Activated T-cell treated with anti-CD3 and anti-CD28 coated beads for 24 hours (primary cell): Measurements from ENCODE around the gene MTMR10.

ENCODE experiments used
- DNase-seq: peaks from one replicate; pipeline ENCODE4 v3.0.0-alpha.2; 2020; ENCODE audit warnings: low read depth

MTMR10 gene

DNA sequence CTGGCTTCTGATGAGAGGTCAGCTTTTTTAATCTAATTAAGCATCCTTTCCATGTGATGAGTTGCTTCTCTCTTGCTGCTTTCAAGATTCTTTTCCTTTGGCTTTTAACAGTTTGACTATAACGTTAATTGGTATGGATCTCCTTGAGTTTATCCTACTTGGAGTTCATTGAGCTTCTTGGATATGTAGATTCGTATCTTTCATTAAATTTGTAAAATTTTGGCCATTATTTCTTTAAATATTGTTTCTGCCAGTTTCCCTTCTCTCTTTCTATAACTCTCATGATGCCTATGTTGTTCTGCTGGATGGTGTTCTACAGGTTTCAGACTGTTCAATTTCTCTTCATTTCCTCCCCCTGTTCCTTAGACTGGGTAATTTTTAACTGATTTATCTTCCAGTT is 21.0 kb upstream of the MTMR10 start:
- DNase-seq = no peak

DNA sequence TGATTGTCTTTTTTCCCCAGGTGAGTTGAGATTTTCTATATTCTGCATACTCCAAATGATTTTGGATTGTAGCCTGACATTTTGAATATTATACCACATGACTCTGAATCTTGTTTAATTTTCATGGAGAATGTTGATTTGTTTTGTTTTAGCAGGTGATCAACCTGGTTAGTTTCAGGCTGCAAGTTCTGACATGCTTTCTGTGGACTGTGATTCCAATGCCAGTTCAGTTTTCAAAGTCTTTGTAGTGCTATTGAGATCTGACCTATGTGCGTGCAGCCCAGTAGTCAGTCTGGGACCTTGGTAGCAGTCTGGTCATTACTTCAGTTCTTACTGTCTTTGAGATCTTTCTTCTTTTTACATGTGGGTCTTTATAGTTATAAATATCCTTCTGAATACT is 18.6 kb upstream of the MTMR10 start:
- DNase-seq = no peak

DNA sequence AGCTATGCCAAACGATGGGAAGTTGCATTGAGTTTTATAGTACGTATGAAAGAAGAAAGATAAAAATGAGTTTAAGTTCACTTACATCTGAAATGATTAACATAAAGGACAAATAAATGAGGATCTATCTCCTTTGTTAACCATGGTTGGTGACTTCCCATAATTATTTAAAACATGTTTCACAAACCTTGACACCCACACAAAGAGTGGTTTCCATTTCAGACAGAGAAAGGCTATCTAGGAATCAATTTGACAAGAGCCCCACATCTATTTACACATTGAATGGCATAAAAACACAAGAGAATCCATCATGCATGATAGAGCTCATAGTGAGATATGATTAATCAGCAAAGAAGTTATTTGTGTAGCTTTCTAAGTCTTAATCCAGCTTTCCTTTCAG is 14.2 kb upstream of the MTMR10 start:
- DNase-seq = no peak

DNA sequence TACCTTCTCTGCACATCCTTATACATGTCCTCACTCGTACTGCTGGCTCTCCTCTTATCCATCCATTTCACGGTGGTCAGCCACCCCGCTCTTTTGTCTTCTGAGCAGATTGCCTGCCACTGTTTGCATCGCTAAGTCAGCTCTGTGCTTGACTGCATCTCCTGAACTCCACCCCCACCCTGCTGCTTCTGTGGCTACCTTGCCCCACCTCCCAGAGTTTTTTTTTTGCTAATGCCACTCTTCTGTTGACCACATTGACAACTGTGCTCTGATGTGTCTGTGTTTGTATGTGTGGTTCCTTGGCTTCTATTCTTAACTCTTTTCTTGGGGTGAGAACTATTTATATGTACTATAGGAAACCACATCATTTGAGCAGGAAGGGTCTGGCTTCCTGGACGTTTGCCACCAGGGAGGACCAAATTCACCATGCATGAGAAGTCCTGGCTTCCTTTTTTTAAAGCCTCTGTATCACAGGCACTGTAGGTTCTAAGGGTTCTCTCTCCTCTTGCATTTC is 12.8 kb upstream of the MTMR10 start:
- no peak for DNase-seq

DNA sequence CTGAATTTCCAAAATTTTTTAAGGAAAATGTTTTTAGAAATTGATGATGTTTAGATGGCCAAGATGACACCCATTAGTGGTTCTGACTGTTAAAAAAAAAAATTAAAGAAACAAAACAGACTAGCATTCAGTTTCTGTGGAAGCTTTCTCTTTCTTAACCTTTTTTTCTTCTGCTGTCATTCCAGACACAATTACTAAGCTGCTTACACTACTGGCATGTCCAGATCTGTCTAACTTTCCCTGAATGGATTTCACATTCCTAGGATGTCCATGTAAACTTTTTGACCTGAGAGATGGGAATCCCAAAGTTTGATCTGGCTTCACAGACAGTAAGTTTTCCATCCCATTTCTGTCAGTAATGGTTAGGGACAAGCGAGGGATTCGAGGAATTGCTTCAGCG is 10.3 kb upstream of the MTMR10 start:
- no peak for DNase-seq

DNA sequence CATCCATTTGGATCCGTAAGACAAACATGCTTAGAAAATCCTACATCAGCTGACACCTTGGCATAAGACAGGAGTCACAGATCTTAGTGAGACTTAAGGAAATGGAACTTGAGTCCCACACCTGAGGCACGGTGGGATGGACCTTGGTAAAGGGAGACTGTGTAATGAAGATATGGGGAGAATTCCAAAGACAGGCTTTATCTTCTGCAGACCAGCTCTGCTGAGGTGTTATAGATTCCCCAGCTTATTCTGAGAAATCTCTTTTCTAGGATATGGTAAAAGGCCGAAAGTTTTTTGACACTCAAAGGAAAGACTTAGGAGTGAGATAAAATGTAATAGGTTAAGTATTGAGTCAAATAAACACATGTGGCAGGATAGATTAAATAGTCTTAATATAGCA is 8.3 kb upstream of the MTMR10 start:
- no peak for DNase-seq

DNA sequence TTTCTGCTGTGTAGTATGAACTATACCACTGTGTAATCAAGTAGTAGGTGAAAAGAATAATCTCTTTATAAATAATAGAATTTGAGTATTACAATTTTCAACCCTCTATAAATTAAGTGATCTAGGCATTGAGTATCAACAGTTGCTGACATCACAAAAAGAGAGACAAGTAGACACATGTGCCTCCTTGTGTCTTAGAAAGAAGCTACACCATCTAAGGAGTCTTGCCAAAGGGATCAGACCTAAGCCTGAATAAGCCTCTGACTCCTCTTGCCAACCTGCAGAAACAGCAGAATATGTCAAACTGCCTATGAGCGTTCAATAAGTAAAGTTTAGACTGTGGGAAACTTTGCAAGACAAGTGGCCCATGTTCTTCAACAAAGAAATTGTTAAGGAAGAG is 5.8 kb upstream of the MTMR10 start:
- no peak for DNase-seq

DNA sequence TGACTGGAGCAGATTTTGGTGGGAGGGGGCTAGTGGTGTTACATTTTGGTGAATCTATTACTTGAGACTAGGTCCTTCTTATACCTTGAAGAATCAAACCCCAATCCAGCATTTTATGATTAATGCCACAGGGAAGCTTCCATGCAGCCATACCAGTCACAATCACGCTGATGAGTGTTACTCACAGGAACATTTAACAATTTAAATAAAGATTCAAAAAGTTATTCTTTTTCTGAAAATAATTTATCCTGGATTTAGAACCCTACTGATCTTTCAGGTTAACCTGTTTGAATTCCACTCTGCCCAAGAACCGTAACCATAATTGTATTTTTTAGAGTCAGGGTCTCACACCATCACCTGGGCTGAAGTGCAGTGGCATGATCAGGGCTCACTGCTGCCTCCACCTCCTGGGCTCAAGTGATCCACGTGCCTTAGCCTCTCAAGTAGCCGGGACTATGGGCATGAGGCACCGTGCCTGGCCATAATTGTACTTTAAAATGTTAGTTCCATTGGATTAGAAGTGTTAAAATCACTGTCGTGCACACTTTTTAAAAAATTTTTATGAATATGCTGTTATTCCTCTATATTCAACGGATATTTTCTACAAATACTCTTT is 929 bp upstream of the MTMR10 start:
- no peak for DNase-seq

DNA sequence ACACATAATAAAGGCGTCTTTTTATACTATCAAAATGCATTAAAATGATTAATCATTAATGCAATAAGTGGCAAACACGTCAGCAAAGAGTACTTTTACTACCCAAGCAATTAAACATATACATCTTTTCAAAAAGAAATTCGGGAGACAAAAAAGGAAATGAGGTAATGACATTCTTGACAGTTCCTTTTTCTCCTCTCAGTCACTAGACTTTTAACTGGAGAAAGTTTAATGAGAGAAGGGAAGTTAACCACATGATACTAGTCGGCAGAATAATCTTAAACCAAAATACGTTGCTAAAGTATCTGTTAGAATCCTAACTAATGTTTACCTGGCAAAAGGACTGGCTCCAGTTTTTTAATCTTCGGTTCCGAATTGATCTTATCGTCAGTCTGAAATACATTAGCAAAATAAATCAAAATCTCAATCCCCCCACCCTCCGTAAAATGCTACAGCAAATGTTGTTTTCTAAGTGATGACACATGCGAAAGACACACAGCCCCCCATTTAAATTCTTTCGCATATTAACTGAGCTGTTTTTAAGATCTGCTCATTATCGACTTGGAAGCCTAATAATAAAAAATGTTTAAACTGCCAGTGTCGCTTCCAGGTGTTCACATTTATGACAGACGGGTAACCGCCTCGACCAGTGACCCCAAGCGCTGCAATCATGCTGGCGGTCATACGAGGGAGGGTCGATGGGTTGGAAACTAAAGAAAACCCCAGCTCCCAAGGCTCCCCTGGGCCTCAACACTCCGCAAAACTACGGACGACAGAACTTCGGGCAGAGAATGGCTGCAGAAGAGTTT is 778 bp downstream of the MTMR10 start:
- DNase-seq = no peak

DNA sequence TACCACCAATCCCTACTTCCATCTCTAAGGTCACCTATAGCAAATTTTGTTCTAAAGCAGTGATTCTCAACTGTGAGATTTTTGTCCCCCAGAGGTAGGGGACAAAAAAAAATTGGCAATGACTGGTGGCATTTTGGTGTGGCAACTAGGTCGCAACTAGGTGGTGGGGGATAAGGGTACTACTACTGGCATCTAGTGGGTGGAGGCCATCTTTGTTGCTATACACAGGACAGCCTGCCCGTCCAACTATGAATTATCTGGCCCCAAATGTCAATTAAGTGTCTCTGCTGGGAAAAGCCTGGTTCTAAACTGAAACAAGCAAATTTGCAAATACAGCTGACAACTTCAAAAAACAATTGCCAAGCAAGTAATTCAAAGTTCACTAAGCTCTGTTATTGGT is 1.4 kb downstream of the MTMR10 start:
- no peak for DNase-seq

DNA sequence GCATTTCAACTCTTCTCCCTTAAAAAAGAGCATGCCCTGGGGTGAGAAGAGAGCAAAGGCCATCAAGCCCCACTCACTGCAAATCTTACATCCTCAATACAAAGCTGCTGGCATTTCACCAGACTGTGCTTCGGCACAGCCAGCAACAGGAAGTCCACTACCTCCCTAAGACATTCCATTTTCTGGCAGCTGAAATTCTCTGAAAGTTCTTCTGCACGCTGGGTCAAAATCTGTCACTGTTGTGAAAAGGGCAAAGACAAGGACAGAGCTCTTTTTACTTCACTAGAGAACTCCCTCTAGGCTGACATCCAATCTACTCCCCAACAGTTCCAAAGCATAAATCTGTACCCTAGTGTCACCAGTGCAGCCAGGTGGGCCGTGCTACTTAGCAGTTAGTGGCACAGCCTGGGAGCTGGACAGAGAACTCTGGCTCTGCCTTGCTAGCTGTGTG is 6.3 kb downstream of the MTMR10 start:
- DNase-seq = no peak

DNA sequence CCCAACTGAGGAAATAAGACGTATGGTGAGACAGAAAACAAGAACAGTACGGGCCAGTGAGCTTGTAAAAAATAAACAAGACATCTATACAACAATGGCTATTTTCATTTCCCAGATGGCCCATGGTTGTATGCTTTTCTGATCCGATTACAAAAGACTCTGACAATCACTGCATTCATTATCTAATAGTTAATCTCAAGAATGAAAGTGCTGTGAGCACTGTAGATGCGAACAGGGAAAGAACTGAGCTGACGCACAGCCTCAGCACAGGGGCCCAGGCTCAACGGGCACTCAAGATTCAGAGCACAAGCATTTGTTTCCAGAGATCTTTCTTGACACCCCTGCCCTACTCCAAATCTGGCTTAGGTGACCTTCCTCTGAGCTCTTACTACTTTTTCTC is 6.9 kb downstream of the MTMR10 start:
- no peak for DNase-seq

DNA sequence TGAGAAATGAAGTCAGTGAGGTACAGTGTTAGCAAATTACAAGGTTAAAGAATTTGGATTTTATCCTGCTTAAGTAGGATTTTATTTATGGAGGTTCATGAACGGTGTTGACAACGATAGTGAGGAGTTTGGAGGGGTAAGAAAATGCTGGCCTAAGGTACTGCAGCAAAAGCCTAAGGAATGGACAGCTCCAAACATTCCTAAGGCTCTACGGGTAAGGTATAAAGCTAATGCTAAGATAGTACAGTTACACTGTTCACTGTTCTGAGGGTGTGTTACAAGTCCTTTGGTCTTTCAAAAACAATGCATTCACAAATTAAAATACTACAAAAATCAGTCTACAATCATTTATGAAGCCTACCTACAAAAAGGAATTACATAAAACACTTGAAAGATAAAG is 7.3 kb downstream of the MTMR10 start:
- DNase-seq = no peak

DNA sequence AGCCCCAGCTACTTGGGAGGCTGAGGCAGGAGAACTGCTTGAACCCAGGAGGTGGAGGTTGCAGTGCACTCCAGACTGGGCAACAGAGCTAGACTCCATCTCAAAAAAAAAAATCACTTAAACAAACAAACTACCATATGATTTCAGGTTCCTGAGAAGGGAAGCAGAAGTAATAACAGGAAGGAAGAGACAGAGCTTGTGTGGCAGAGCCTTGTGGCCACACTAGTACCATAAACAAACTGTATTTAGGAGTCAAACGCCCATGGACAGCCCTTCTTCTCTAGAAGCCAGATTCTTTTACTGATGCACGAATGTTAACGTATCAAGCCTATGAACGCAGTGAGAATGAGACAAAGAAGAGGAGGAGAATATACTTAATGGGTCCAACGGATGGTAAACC is 12.0 kb downstream of the MTMR10 start:
- DNase-seq = no peak

DNA sequence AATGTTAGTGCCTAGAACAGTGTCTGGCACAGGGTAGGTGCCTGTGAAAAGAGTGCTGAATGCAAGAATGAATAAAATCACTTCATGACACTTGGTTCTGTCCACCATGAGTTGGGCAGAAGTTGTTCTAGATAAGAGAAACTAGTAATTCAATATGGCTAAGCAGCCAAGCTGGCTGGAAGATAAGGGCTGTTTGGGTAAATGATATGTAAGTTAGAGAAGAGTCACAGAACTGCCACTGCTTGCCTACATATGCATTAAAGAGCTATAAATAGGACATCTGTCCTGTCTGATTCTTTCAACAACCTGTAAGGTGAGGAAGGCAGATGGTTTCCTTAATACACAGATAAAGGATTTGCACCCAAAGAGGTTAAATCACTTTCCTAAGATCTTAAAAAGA is 13.1 kb downstream of the MTMR10 start:
- DNase-seq = no peak

DNA sequence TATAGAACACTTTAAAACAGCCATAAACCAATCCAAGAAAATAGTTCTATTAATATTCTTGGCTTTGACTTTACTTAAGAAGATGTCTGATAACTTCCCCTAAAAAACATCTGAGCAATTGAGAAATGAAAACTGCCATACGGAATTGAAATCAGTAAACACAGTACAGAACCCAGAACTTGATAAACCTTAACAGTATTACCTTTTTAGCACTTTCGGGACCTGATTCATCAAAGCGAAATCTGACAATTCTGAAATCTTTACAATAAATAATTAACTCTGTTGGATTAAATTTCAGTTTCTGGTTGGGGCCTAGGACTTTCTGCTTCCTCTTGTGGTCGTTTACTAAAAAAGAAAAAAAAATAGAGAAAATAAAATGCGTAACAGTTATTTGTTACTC is 17.3 kb downstream of the MTMR10 start:
- DNase-seq = no peak

DNA sequence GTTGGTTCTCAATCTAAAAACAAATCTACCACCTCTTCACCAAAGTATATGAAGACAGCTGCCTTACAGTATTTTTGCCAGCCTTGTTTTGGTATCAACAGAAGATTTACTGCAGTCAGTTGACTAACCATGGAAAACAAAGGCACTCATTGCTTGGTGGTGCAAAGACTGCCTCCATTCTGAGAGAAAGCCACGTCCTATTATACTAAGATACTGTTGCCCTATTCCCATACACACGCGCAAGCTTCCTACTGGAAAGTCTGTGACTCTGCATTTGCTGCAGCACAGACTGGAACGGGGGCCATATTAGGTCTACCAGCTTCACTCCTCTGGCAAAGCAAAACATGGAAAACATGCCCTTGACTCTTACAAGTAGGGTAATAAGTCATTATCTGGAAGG is 18.0 kb downstream of the MTMR10 start:
- no peak for DNase-seq

DNA sequence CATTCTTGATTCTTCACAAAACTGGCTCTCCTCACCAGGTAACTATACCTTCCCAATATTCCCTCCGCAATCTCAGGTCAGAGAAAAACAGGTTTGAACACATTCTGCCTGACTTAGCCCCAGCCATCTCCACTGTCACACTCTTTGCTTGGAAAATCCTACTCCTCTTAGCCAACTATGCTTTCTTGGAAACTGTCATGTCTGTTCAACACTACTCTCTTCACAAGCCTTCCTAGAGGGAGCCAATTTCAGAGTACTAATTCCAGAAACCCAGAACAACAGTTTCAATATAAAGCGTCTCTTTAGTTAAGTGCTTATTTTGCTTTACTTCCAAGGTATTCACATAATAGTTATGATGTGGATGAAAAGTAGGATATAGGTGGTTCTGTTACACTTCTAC is 21.7 kb downstream of the MTMR10 start:
- no peak for DNase-seq

DNA sequence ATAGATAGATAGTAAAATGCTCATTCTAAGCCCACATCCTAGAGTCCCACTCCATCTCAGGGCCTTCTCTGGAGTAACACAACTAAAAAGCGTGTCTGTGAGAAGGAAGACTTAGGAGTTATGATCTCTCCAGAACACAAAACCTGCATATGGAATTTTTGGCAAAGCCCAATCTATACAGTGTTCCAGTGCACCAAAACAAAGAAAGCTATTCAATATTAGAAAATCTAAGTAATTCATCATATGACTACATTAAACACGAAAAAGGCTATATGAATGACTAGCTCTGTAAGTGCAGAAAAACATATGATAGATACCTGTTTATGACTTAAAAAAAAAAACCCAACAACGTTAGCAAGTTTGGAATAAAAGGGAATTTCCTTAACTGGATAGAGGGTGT is 27.7 kb downstream of the MTMR10 start:
- no peak for DNase-seq

DNA sequence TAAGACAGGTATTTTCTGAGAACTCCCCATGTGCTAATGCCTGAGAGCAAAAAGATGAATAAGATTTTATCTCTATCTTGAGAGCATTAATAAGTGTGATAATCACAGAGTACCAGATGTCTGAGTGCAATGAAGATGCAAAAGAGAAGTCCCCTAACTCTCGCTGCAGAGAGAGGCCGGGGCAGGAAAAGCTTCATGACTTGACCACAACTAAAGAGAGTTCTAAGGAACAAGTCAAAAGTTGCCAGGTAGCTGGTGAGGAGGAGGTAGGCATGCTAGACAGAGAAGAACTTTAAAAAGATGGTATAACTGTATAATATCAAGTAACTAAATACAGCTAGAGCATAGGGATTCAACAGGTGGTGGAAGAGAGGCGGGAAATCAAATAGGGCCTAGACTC is 28.8 kb downstream of the MTMR10 start:
- DNase-seq = no peak

DNA sequence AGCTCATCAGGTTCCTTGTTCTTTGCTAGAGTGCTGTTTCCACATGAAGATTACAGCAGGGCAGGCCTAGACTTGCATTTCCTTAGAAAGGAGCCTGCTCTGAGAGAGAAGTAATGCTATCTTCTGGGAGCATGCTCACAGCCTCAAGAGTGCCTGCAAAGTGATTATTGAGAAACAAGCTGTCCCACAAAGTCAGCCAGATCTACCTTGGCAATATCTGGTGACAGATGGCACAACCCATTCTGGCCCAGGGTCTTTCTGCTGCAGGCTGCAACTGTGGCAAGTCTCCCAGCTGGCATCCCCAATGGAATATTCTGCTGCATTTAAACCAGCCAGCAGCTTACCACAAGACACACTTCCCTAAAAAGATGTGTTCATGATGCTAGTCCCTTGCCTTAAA is 29.3 kb downstream of the MTMR10 start:
- no peak for DNase-seq

DNA sequence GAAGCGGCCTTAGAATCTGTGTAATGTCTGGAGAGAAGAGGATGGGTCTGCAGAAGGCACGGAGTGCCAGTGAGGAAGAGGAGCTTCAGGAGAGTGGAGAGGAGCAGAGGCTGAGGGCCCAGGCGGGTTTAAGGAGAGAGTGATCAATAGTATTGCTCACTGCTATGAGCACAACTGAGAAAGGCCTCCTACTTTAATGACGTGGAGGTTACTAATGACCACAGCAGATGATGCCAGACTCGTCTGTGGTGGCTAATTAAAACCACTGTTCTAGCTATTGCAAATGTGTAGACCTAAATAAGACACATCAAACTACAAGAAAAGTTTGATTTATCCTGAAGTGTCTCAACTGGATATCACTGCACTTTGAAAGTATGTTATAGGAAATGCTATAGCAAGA is 33.2 kb downstream of the MTMR10 start:
- no peak for DNase-seq

DNA sequence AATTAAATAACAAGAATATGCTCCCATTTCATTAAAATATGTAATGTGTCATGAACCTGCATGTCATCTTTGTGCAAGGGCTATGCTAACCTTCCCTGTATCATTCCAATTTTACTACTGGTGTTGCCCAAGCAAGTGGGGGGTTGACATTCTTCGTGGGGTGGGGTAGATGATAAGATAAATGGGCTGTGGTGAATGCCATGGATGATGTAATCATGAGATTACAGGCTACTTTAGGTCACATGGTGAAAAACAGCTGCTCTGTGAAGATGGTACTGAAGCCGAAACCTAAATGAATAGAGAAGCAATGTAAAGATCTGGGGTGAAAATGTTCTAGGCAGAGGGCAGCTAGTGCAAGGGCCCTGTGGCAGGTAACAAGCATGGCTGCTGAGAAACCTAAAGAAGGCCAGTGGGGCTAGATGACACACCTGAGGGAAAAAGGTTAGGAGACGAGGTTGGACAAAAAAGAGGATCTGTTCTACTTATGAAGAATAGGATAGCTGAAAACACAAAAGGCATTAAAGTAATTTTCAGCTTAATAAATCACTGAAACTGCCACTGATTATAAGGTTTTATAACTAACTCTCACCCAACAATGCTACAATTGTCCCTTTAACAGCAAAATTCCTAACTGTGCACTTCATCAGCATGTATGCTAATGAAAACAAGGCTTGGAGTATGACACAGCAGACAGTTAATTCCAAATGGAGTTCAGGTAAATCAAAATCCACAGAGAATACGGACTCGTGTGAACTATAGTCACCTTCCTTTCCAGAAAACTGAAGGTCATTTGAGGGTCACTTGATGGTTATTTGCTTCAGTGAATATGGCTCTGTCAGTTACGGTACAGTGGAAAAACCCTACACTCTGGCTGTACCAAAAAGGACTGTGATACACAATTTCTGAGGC is 35.0 kb downstream of the MTMR10 start:
- no peak for DNase-seq
